ENCODE data around the gene JMY.

The JMY gene

DNA sequence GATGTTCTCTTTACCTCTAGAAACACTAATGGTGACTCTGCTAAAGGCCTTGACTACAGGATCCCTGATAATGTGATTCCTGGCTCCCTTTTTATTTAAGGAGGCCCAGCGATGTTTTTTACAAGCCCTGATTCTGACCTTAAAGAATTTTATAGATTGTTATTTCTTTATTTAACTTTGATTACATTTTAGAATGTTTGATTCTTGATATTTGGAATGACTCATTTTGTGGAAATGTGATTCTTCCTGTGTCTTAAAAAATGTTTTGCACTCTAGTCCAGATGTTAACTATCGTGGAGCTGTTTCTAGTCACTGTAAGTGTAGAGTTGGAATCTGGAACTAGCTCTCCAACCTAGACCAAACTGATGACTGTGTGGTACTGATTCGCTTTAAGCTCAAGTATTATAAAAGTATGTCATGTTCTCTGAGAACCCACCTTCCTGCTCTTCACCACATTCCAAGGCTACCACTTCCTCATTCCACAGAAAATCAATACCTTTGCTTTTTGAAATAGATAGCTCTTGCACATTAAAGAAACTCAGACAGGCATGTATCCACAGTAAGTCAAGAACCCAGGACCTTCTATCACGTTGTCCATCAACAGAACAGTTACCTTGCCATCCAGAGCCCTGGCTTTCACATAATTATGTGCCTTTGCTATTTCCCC is 65.2 kb downstream of the JMY start:
- no peak for DNase-seq

DNA sequence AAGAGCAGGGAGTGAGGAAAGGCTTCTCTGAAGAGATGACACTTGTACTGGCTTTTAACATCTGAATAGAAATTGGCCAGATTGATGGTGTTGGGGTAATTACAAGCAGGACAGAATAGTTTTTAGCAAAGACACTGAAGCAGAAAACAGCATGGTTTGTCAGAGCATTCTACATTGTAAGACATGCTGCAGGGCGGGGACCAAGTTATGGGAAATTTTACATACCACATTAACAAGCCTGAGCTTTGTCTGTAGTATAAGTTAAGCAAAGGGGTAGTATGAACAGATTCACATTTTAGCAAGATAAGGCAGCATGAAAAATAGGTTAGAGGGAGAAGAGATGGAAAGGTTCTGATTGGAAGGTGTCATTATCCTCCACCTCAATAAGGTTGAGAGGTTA is 66.5 kb downstream of the JMY start:
- no peak for DNase-seq

GRCh38 chr5:79305706-79306105 is 69.8 kb downstream of the JMY start:
- no peak for DNase-seq

DNA sequence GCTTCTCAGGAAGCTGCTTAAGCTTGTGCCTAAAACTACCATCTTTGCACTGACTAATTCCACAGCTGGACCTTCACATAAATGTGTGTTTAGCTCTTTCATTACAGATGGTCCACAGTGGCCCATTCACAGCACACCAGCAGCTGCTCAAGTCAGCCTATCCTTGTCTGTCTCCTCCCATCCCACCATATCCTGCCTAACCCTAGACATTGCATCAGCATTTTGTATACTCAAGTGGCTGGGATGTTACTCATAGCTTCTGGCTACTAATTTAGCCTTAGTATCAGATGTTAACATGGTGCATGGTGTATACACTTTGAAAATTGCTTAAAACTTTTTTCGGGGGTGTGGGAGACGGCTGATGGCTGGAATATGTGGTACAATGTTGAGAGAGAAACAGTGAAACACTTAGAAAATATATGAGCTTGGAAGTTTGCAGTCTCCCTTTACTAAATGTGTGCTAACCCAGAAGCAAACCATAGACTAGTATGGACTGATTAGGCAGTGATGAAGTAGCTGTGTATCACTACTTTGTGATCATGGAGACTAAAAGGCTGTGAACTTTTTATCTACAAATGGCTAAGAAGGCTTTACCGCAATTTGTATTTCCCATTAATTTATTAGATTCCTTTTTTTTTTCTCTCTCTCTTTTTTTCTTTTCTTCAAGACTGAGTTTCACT is 83.1 kb downstream of the JMY start:
- no peak for DNase-seq

GRCh38 chr5:79329453-79329852 is 93.5 kb downstream of the JMY start:
- DNase-seq, result no peak

DNA sequence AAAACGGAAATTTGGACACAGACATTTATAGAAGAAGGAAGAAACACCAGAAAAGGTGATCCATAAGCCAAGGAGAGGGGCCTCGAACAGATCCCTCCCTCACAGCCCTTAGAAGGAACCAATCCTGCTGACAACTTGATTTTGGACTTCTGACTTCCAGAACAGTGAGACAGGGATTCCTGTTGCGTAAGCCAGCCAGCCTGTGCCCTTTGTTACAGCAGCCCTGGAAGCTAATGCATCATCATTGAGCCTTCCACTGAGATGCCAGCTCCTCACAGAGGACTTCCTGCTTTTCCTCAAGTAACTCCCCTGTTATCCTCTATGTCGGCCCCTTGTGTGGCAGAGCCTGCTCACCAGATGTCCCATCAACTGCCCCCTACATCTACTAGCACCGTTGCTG is 94.1 kb downstream of the JMY start:
- DNase-seq, result no peak

DNA sequence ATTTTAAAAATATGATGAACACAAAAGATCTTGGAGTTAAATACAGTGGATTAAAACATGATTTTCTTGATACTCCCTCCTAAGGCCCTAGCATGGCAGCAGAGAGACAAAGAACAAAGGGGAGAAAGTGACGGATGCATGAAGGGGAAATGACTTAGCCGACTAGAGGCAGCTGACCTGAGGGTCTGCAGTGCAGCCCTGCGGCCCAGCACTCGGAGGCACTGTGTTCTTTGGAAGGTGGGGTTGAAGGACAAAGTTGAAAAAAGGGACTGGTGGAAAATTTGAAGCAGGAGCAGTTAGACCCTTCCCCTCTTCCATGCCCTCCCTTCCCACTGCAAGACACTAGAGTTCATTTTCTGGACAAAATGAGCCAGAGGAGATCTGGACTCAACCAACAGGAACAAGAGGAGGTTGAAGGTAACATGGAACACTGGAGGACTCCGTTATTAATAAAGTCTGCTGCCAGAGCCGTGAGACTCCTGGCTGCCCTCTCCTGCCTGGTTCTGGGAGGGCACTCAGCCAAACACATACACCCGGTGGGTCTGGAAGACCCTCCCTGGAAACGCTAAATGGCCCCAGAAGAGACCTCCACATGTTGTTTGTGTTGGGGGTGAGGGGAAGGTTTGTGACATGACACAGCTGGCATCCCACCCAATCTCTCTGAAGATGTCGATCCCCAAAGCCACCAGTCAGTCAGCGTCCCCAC is 98.1 kb downstream of the JMY start:
- DNase-seq, result no peak

DNA sequence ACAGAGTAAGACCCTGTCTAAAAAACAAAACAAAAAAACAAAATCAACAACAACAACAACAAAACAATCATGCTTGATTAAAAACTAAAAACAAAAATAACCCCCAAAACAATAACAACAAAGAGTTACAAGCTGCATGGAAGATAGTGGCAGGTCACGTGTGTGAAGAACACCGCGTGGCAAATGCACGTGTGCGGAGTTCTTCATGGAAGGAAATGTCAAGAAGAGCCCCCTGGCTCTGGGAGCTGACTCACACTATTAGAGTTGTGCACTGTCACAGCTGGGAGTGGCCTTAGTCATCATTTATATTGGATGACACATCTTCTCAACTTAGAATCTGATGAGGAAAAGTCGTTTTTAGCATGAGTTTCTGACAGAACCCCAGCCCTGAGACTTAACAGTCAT is 110.5 kb downstream of the JMY start:
- DNase-seq, result no peak

GRCh38 chr5:79349047-79349446 is 113.1 kb downstream of the JMY start:
- DNase-seq, result no peak

DNA sequence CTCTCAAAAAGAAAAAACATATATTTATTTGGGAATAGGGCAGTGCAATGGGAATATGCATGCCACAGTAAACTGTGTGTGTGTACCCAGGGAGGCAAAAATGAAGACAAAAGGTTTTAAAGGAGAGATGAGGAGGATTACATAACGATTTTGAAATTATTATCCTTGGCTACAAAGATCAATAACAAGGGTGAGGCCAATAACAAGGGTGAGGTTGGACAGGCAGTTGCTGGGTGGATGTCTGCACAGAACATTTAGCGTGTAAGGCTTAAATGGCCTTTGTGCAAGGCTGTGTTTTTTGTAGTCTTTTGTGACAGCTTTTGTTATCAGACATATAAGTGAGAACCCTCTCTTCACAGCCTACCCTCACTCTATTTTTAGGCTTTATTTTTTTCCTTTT is 114.0 kb downstream of the JMY start:
- no peak for DNase-seq

GRCh38 chr5:79357398-79357797 is 121.5 kb downstream of the JMY start:
- DNase-seq, result no peak

Data from activated CD4-positive, CD25-positive, alpha-beta regulatory T cell treated with anti-CD3 and anti-CD28 coated beads, Interleukin-2, amount 50 U/mL, for 72 hours (primary cell).